ENCODE measurements around the gene KRTAP24-1. TPM values are rescaled to one million over a fixed set of nuclear protein-coding genes. Genes with fewer than 3 reads are reported as not detected.

The KRTAP24-1 gene
- total RNA-seq, 1 donor from 2014 or later, result not detected

- no peaks in the 10 kb centered on the region for H3K27me3 ChIP-seq (ENCODE audit: low read depth)
- intact Hi-C loops (cut with micrococcal nuclease), result no loop called here
- no peak for TF ChIP-seq CTCF (IDR thresholded peaks at IDR 0.05; ENCODE audit: borderline replicate concordance)
- no peaks in the 10 kb centered on the region for H3K36me3 ChIP-seq
- no peak overlapping the region for H3K4me3 ChIP-seq
- no peaks in the 10 kb centered on the region for H3K4me1 ChIP-seq
- H3K27ac ChIP-seq (replicated peaks), result no peak overlapping the region
- no peak for DNase-seq
- peaks cover 5% of the 10 kb centered on the region for H3K9me3 ChIP-seq (replicated peaks)
Measured at GRCh38 chr21:30306884-30307283, 24.1 kb upstream of the KRTAP24-1 start.

- no peaks in the 10 kb centered on the region for H3K4me1 ChIP-seq
- no peak for DNase-seq
- H3K27ac ChIP-seq (replicated peaks), result no peak overlapping the region
- no peaks in the 10 kb centered on the region for H3K36me3 ChIP-seq
- peaks cover 22% of the 10 kb centered on the region for H3K9me3 ChIP-seq (replicated peaks)
- no peak for TF ChIP-seq CTCF (IDR thresholded peaks at IDR 0.05; ENCODE audit: borderline replicate concordance)
- intact Hi-C loops (cut with micrococcal nuclease), result no loop called here
- H3K4me3 ChIP-seq, result no peak overlapping the region
- H3K27me3 ChIP-seq (ENCODE audit: low read depth), result no peaks in the 10 kb centered on the region
Measured at GRCh38 chr21:30305136-30305535, 22.4 kb upstream of the KRTAP24-1 start.

- no peak for DNase-seq
- TF ChIP-seq CTCF (IDR thresholded peaks at IDR 0.05; ENCODE audit: borderline replicate concordance), result no peak
Measured at GRCh38 chr21:30289215-30289614, 6.5 kb upstream of the KRTAP24-1 start, which contains the start of gene KRTAP25-1. TSS of gene KRTAP25-1 (minus strand) at chr21:30289514. CDS start at chr21:30289490, 24 bp downstream.

GRCh38 chr21:30271611-30272010 is 11.1 kb downstream of the KRTAP24-1 start:
- Histone ChIP-seq H3K4me3 (no peak overlapping the region), H3K36me3 (no peaks in the 10 kb centered on the region), H3K27me3 (ENCODE audit: low read depth) (peaks cover 5% of the 10 kb centered on the region), H3K4me1 (no peaks in the 10 kb centered on the region), H3K27ac (replicated peaks) (no peak overlapping the region), H3K9me3 (replicated peaks) (peaks cover under 1% of the 10 kb centered on the region)
- DNase-seq, result no peak
- no peak for TF ChIP-seq CTCF (IDR thresholded peaks at IDR 0.05; ENCODE audit: borderline replicate concordance)
- intact Hi-C loops (cut with micrococcal nuclease), result no loop called here

More at GRCh38 chr21:30289215-30289614, 6.5 kb upstream of the KRTAP24-1 start, which contains the start of gene KRTAP25-1:
- no peaks in the 10 kb centered on the region for H3K9me3 ChIP-seq (replicated peaks)
- no peaks in the 10 kb centered on the region for H3K4me1 ChIP-seq
- H3K27me3 ChIP-seq (ENCODE audit: low read depth), result no peaks in the 10 kb centered on the region
- no peak within 1 kb of the TSS for H3K27ac ChIP-seq (replicated peaks)
- H3K4me3 ChIP-seq, result no peak within 1 kb of the TSS
- intact Hi-C loops (cut with micrococcal nuclease), result no loop called here
- H3K36me3 ChIP-seq, result no peaks in the 10 kb centered on the region

GRCh38 chr21:30271156-30271555 is 11.6 kb downstream of the KRTAP24-1 start:
- intact Hi-C loops (cut with micrococcal nuclease), result no loop called here
- Histone ChIP-seq H3K27ac (replicated peaks) (no peak overlapping the region), H3K36me3 (no peaks in the 10 kb centered on the region), H3K4me1 (no peaks in the 10 kb centered on the region), H3K9me3 (replicated peaks) (peaks cover 5% of the 10 kb centered on the region), H3K27me3 (ENCODE audit: low read depth) (peaks cover 5% of the 10 kb centered on the region), H3K4me3 (no peak overlapping the region)
- no peak for DNase-seq
- no peak for TF ChIP-seq CTCF (IDR thresholded peaks at IDR 0.05; ENCODE audit: borderline replicate concordance)
